HG03442 (cell line): Measurements from ENCODE around the gene DIS3L.
A peak's percentile ranks its signal among the peaks of the same experiment; 100 is the strongest.
"Not testable (repeated sequence)": the region's sequence is repeated elsewhere in the genome, so short reads cannot be mapped to it uniquely, and the experiment has no call there.

Experiments
- ATAC-seq: cut with Tn5 transposase; IDR thresholded peaks from one replicate; pipeline ENCODE4 v1.9.1; 2021; ENCODE audit warnings: mild to moderate bottlenecking, moderate library complexity; ENCODE audit not compliant: unreplicated experiment

The DIS3L gene

GRCh38 chr15:66308531-66308930, 15.2 kb downstream of the DIS3L start:
- no peak for ATAC-seq

- no peak for ATAC-seq
Measured at GRCh38 chr15:66309828-66310227, 16.5 kb downstream of the DIS3L start.

GRCh38 chr15:66310786-66311185, 17.4 kb downstream of the DIS3L start:
- no peak for ATAC-seq

- ATAC-seq = no peak
Measured at GRCh38 chr15:66312144-66312543, 18.8 kb downstream of the DIS3L start.

- ATAC-seq = no peak
Measured at GRCh38 chr15:66323312-66323928, 30.1 kb downstream of the DIS3L start.

GRCh38 chr15:66326051-66326450, 32.7 kb downstream of the DIS3L start:
- ATAC-seq = no peak

GRCh38 chr15:66327736-66328135, 34.4 kb downstream of the DIS3L start:
- ATAC-seq = no peak

- ATAC-seq = no peak
Measured at GRCh38 chr15:66328771-66329170, 35.4 kb downstream of the DIS3L start.

- not testable (repeated sequence) for ATAC-seq
Measured at GRCh38 chr15:66348530-66348929, 55.2 kb downstream of the DIS3L start.

GRCh38 chr15:66356077-66356358, 62.6 kb downstream of the DIS3L start:
- ATAC-seq = no peak

GRCh38 chr15:66356359-66357236, 63.2 kb downstream of the DIS3L start, which contains the start of gene TIPIN:
Gene TIPIN (minus strand): TSS chr15:66356685. CDS start chr15:66352947, 3,738 bp downstream.
- ATAC-seq = peak; percentile 89

GRCh38 chr15:66359740-66360139, 66.4 kb downstream of the DIS3L start:
- peak; percentile 29 for ATAC-seq

- ATAC-seq = not testable (repeated sequence)
Measured at GRCh38 chr15:66361745-66362460, 68.5 kb downstream of the DIS3L start.

- ATAC-seq = no peak
Measured at GRCh38 chr15:66362776-66363175, 69.4 kb downstream of the DIS3L start.

GRCh38 chr15:66364944-66365528, 71.7 kb downstream of the DIS3L start:
- no peak for ATAC-seq

- ATAC-seq = no peak
Measured at GRCh38 chr15:66369773-66370651, 76.6 kb downstream of the DIS3L start.

GRCh38 chr15:66374179-66374578, 80.8 kb downstream of the DIS3L start:
- no peak for ATAC-seq

- no peak for ATAC-seq
Measured at GRCh38 chr15:66378814-66379430, 85.6 kb downstream of the DIS3L start.

GRCh38 chr15:66381376-66381775, 88.0 kb downstream of the DIS3L start:
- not testable (repeated sequence) for ATAC-seq
